Measurements from ENCODE around the gene DPP8.

DPP8 gene

GRCh38 chr15:65405791-65406423, 111.6 kb downstream of the DPP8 start:
- Histone ChIP-seq H2AK5ac (ENCODE audit: low read length) (no peak overlapping the region), H2BK120ac (ENCODE audit: low read depth, low read length) (no peak overlapping the region), H3K4me1 (ENCODE audit: control insufficient read depth, low read depth, low read length) (peaks cover 7% of the 10 kb centered on the region), H3K79me2 (ENCODE audit: control insufficient read depth, insufficient read depth, low read length) (no peaks in the 10 kb centered on the region), H3K27me3 (ENCODE audit: insufficient read depth, low read length, poor library complexity) (no peaks in the 10 kb centered on the region), H2BK5ac (ENCODE audit: low read length) (no peak overlapping the region), H3K4ac (ENCODE audit: low read depth, low read length) (no peak overlapping the region), H4K5ac (ENCODE audit: low read length) (no peak overlapping the region), H2BK15ac (replicated peaks; ENCODE audit: low read depth) (no peak overlapping the region), H3K27ac (ENCODE audit: low read depth, low read length) (no peak overlapping the region), H3K4me3 (ENCODE audit: low read length) (no peak overlapping the region), H3K56ac (ENCODE audit: low read length) (no peak overlapping the region), H3K4me2 (ENCODE audit: low read length) (no peak overlapping the region), H3K36me3 (ENCODE audit: control insufficient read depth, insufficient read depth, low read length) (no peaks in the 10 kb centered on the region), H4K8ac (ENCODE audit: low read depth, low read length) (no peak overlapping the region), H3K9ac (ENCODE audit: low read length) (no peak overlapping the region), H3K23ac (ENCODE audit: low read length) (no peak overlapping the region), H3K79me1 (ENCODE audit: low read length) (no peaks in the 10 kb centered on the region), H3K18ac (ENCODE audit: low read length) (no peak overlapping the region)
- DNase-seq, result no peak
- 100% methylated on average over 2 of the region's 7 CpGs for WGBS (ENCODE audit: extremely low coverage, insufficient coverage, low lambda C conversion rate)

- Histone ChIP-seq H3K27me3 (ENCODE audit: insufficient read depth, low read length, poor library complexity) (no peaks in the 10 kb centered on the region), H3K4me2 (ENCODE audit: low read length) (no peak overlapping the region), H3K18ac (ENCODE audit: low read length) (no peak overlapping the region), H3K4me3 (ENCODE audit: low read length) (no peak overlapping the region), H3K79me1 (ENCODE audit: low read length) (no peaks in the 10 kb centered on the region), H3K4ac (ENCODE audit: low read depth, low read length) (peak overlapping the region; percentile 19), H3K79me2 (ENCODE audit: control insufficient read depth, insufficient read depth, low read length) (no peaks in the 10 kb centered on the region), H4K5ac (ENCODE audit: low read length) (no peak overlapping the region), H3K23ac (ENCODE audit: low read length) (no peak overlapping the region), H3K36me3 (ENCODE audit: control insufficient read depth, insufficient read depth, low read length) (no peaks in the 10 kb centered on the region), H3K56ac (ENCODE audit: low read length) (peak overlapping the region; percentile 38), H3K9ac (ENCODE audit: low read length) (peak overlapping the region; percentile 14), H2BK120ac (ENCODE audit: low read depth, low read length) (no peak overlapping the region), H2AK5ac (ENCODE audit: low read length) (no peak overlapping the region), H2BK15ac (replicated peaks; ENCODE audit: low read depth) (no peak overlapping the region), H3K27ac (ENCODE audit: low read depth, low read length) (no peak overlapping the region), H3K4me1 (ENCODE audit: control insufficient read depth, low read depth, low read length) (peaks cover 7% of the 10 kb centered on the region), H2BK5ac (ENCODE audit: low read length) (no peak overlapping the region), H4K8ac (ENCODE audit: low read depth, low read length) (no peak overlapping the region)
- peak; percentile 62 for DNase-seq
- whole genome bisulfite sequencing (ENCODE audit: extremely low coverage, insufficient coverage, low lambda C conversion rate), result no CpG with 5 or more reads among the region's 6 CpGs
These were observed 113.2 kb downstream of the DPP8 start for GRCh38 chr15:65404186-65404872.

- Histone ChIP-seq H3K23ac (ENCODE audit: low read length) (no peak overlapping the region), H2BK15ac (replicated peaks; ENCODE audit: low read depth) (no peak overlapping the region), H3K79me2 (ENCODE audit: control insufficient read depth, insufficient read depth, low read length) (no peaks in the 10 kb centered on the region), H3K9ac (ENCODE audit: low read length) (no peak overlapping the region), H3K4me2 (ENCODE audit: low read length) (no peak overlapping the region), H3K18ac (ENCODE audit: low read length) (no peak overlapping the region), H2AK5ac (ENCODE audit: low read length) (no peak overlapping the region), H3K4me1 (ENCODE audit: control insufficient read depth, low read depth, low read length) (peaks cover 7% of the 10 kb centered on the region), H3K27ac (ENCODE audit: low read depth, low read length) (no peak overlapping the region), H3K4ac (ENCODE audit: low read depth, low read length) (no peak overlapping the region), H4K8ac (ENCODE audit: low read depth, low read length) (no peak overlapping the region), H3K36me3 (ENCODE audit: control insufficient read depth, insufficient read depth, low read length) (no peaks in the 10 kb centered on the region), H3K79me1 (ENCODE audit: low read length) (no peaks in the 10 kb centered on the region), H3K56ac (ENCODE audit: low read length) (no peak overlapping the region), H2BK5ac (ENCODE audit: low read length) (no peak overlapping the region), H3K27me3 (ENCODE audit: insufficient read depth, low read length, poor library complexity) (no peaks in the 10 kb centered on the region), H4K5ac (ENCODE audit: low read length) (no peak overlapping the region), H3K4me3 (ENCODE audit: low read length) (no peak overlapping the region), H2BK120ac (ENCODE audit: low read depth, low read length) (no peak overlapping the region)
- DNase-seq, result no peak
- no CpG with 5 or more reads among the region's 4 CpGs for WGBS (ENCODE audit: extremely low coverage, insufficient coverage, low lambda C conversion rate)
These were observed 114.5 kb downstream of the DPP8 start for GRCh38 chr15:65402961-65403360.

GRCh38 chr15:65401611-65402240, 115.8 kb downstream of the DPP8 start:
- DNase-seq, result no peak
- Histone ChIP-seq H3K9ac (ENCODE audit: low read length) (no peak overlapping the region), H2BK5ac (ENCODE audit: low read length) (no peak overlapping the region), H3K4me3 (ENCODE audit: low read length) (no peak overlapping the region), H2BK15ac (replicated peaks; ENCODE audit: low read depth) (no peak overlapping the region), H3K79me2 (ENCODE audit: control insufficient read depth, insufficient read depth, low read length) (no peaks in the 10 kb centered on the region), H3K79me1 (ENCODE audit: low read length) (no peaks in the 10 kb centered on the region), H2AK5ac (ENCODE audit: low read length) (no peak overlapping the region), H3K4ac (ENCODE audit: low read depth, low read length) (no peak overlapping the region), H2BK120ac (ENCODE audit: low read depth, low read length) (no peak overlapping the region), H4K5ac (ENCODE audit: low read length) (no peak overlapping the region), H3K4me2 (ENCODE audit: low read length) (no peak overlapping the region), H3K4me1 (ENCODE audit: control insufficient read depth, low read depth, low read length) (peaks cover 7% of the 10 kb centered on the region), H3K27ac (ENCODE audit: low read depth, low read length) (no peak overlapping the region), H3K36me3 (ENCODE audit: control insufficient read depth, insufficient read depth, low read length) (no peaks in the 10 kb centered on the region), H4K8ac (ENCODE audit: low read depth, low read length) (no peak overlapping the region), H3K23ac (ENCODE audit: low read length) (no peak overlapping the region), H3K56ac (ENCODE audit: low read length) (no peak overlapping the region), H3K27me3 (ENCODE audit: insufficient read depth, low read length, poor library complexity) (peaks cover 5% of the 10 kb centered on the region), H3K18ac (ENCODE audit: low read length) (no peak overlapping the region)
- no CpG with 5 or more reads among the region's 8 CpGs for WGBS (ENCODE audit: extremely low coverage, insufficient coverage, low lambda C conversion rate)

- no peaks in the 10 kb centered on the region for H3K79me2 ChIP-seq (ENCODE audit: control insufficient read depth, insufficient read depth, low read length)
- no peak overlapping the region for H4K8ac ChIP-seq (ENCODE audit: low read depth, low read length)
- H3K36me3 ChIP-seq (ENCODE audit: control insufficient read depth, insufficient read depth, low read length), result no peaks in the 10 kb centered on the region
- peak overlapping the region; percentile 28 for H3K56ac ChIP-seq (ENCODE audit: low read length)
- peak overlapping the region; percentile 38 for H3K9ac ChIP-seq (ENCODE audit: low read length)
- H2BK5ac ChIP-seq (ENCODE audit: low read length), result no peak overlapping the region
- no peak overlapping the region for H3K4me3 ChIP-seq (ENCODE audit: low read length)
- no peak overlapping the region for H3K4ac ChIP-seq (ENCODE audit: low read depth, low read length)
- no peaks in the 10 kb centered on the region for H3K79me1 ChIP-seq (ENCODE audit: low read length)
- WGBS (ENCODE audit: extremely low coverage, insufficient coverage, low lambda C conversion rate), result no CpG with 5 or more reads among the region's 11 CpGs
- H2BK15ac ChIP-seq (replicated peaks; ENCODE audit: low read depth), result no peak overlapping the region
- no peak overlapping the region for H3K18ac ChIP-seq (ENCODE audit: low read length)
- no peak overlapping the region for H3K27ac ChIP-seq (ENCODE audit: low read depth, low read length)
- H2BK120ac ChIP-seq (ENCODE audit: low read depth, low read length), result no peak overlapping the region
- no peak overlapping the region for H4K5ac ChIP-seq (ENCODE audit: low read length)
- H3K4me2 ChIP-seq (ENCODE audit: low read length), result peak overlapping the region; percentile 2
- peak; percentile 96 for DNase-seq
- no peak overlapping the region for H2AK5ac ChIP-seq (ENCODE audit: low read length)
- H3K23ac ChIP-seq (ENCODE audit: low read length), result no peak overlapping the region
- peaks cover 11% of the 10 kb centered on the region for H3K27me3 ChIP-seq (ENCODE audit: insufficient read depth, low read length, poor library complexity)
- peaks cover 7% of the 10 kb centered on the region for H3K4me1 ChIP-seq (ENCODE audit: control insufficient read depth, low read depth, low read length)
These were observed 116.5 kb downstream of the DPP8 start for GRCh38 chr15:65400760-65401610.
